MCF 10A (cell line): ENCODE data around the gene NCOA7. TPM values are rescaled to one million over a fixed set of nuclear protein-coding genes. Genes with fewer than 3 reads are reported as not detected.

Experiments
- BruUV-seq: library from RNA; stranded (reverse); fragments of 400-500 nt; replicated peaks from 2 replicates; lab custom pipeline; 2021; lab: Mats Ljungman, UMichigan
- CTCF ChIA-PET: fragments of 300-600 bp; sonication (Branson Sonifier 250); formaldehyde crosslinking; extraction: SDS; loops from one replicate; lab custom pipeline; 2021; ENCODE audit warnings: antibody characterized with exemption, inconsistent platforms; lab: Yijun Ruan, JAX
- POLR2A ChIA-PET: fragments of 300-600, 350-650 bp; sonication (Branson Sonifier 250); formaldehyde crosslinking; extraction: SDS; loops from one replicate; lab custom pipeline; 2020; ENCODE audit warnings: antibody characterized with exemption, inconsistent platforms; lab: Yijun Ruan, JAX
- DNase-seq: peaks from one replicate; pipeline ENCODE4 v3.0.0-alpha.2; 2018; ENCODE audit not compliant: unreplicated experiment
- H3K27ac Mint-ChIP-seq: one replicate; pipeline ENCODE4 v1.8.0; 2022; ENCODE audit warnings: mild to moderate bottlenecking, low read depth, mixed read lengths; ENCODE audit not compliant: unreplicated experiment
- H3K27me3 Mint-ChIP-seq: one replicate; pipeline ENCODE4 v1.8.0; 2022; ENCODE audit warnings: mixed read lengths; ENCODE audit not compliant: insufficient read depth, unreplicated experiment
- H3K36me3 Mint-ChIP-seq: one replicate; pipeline ENCODE4 v1.8.0; 2022; ENCODE audit warnings: mild to moderate bottlenecking, moderate library complexity, mixed read lengths; ENCODE audit not compliant: insufficient read depth, unreplicated experiment
- H3K4me1 Mint-ChIP-seq: one replicate; pipeline ENCODE4 v1.8.0; 2022; ENCODE audit warnings: mixed read lengths; ENCODE audit not compliant: insufficient read depth, unreplicated experiment
- H3K4me3 Mint-ChIP-seq: one replicate; pipeline ENCODE4 v1.8.0; 2022; ENCODE audit warnings: mild to moderate bottlenecking, moderate library complexity, mixed read lengths; ENCODE audit not compliant: unreplicated experiment
- H3K9me3 Mint-ChIP-seq: one replicate; pipeline ENCODE4 v1.8.0; 2022; ENCODE audit warnings: mixed read lengths; ENCODE audit not compliant: unreplicated experiment
- CTCF ChIP-seq: fragments of 200-600 bp; IDR thresholded peaks from one replicate; pipeline ENCODE4 v1.8.0; 2022; ENCODE audit warnings: antibody characterized with exemption, mild to moderate bottlenecking; ENCODE audit not compliant: unreplicated experiment
- intact Hi-C: fragments of 100-400 bp; cut with micrococcal nuclease; formaldehyde crosslinking; loops from 2 replicates; pipeline ENCODE4 v1.14.1; 2022
- total RNA-seq: library from RNA; stranded (reverse); gene quantifications from 2 replicates; pipeline ENCODE4 v1.2.3, GENCODE V29; 2022

The NCOA7 gene
- total RNA-seq, 1 experiment from 2014 or later, result 52.3 TPM

- H3K27ac Mint-ChIP-seq, result peak overlapping the region; percentile 91
- POLR2A ChIA-PET, result interaction anchor here (0.5 to 11.4 kb wide), 11 partner anchors 8 to 642 kb away, joined by 3 to 305 read pairs (median 5); partner anchors contain the start of genes HINT3, NCOA7 and TRMT11
Measured at GRCh38 chr6:125940247-125941041, 149.7 kb downstream of the NCOA7 start.

GRCh38 chr6:125942672-125943527, 152.1 kb downstream of the NCOA7 start:
- Mint-ChIP-seq H3K27me3 (no peaks in the 10 kb centered on the region), H3K9me3 (no peaks in the 10 kb centered on the region), H3K4me3 (no peak overlapping the region), H3K4me1 (peaks cover 66% of the 10 kb centered on the region), H3K27ac (peak overlapping the region; percentile 91), H3K36me3 (no peaks in the 10 kb centered on the region)
- CTCF ChIA-PET, result interaction anchor here (0.6 to 2.3 kb wide), 11 partner anchors 9 to 85 kb away, joined by 3 to 23 read pairs (median 3); partner anchors contain the start of gene HINT3
- no TSS peak for BruUV-seq
- DNase-seq, result peak; percentile 77
- TF ChIP-seq CTCF, result no peak
- POLR2A ChIA-PET, result interaction anchor here (0.5 to 11.4 kb wide), 13 partner anchors 10 to 1337 kb away, joined by 3 to 305 read pairs (median 7); partner anchors contain the start of genes HINT3, NCOA7 and TRMT11
- intact Hi-C loops, result no loop called here

More at GRCh38 chr6:125940247-125941041, 149.7 kb downstream of the NCOA7 start:
- Mint-ChIP-seq H3K36me3 (peaks cover 5% of the 10 kb centered on the region), H3K4me3 (peak overlapping the region; percentile 57), H3K9me3 (no peaks in the 10 kb centered on the region), H3K4me1 (peaks cover 48% of the 10 kb centered on the region), H3K27me3 (no peaks in the 10 kb centered on the region)
- intact Hi-C loops, result no loop called here
- no peak for TF ChIP-seq CTCF
- CTCF ChIA-PET, result interaction anchor here (0.6 to 2.9 kb wide), 9 partner anchors 11 to 152 kb away, joined by 3 to 10 read pairs (median 5); partner anchors contain the start of genes HINT3 and NCOA7
- peak; percentile 75 for DNase-seq
- BruUV-seq, result no TSS peak

- POLR2A ChIA-PET, result interaction anchor here (0.5 to 11.4 kb wide), 14 partner anchors 9 to 1336 kb away, joined by 3 to 305 read pairs (median 6); partner anchors contain the start of genes HINT3, NCOA7 and TRMT11
- intact Hi-C loops, result no loop called here
Measured at GRCh38 chr6:125943528-125944433, 153.0 kb downstream of the NCOA7 start.

More at GRCh38 chr6:125943528-125944433, 153.0 kb downstream of the NCOA7 start:
- Mint-ChIP-seq H3K36me3 (no peaks in the 10 kb centered on the region), H3K9me3 (no peaks in the 10 kb centered on the region), H3K4me1 (peaks cover 75% of the 10 kb centered on the region), H3K27me3 (no peaks in the 10 kb centered on the region), H3K4me3 (no peak overlapping the region), H3K27ac (peak overlapping the region; percentile 92)
- CTCF ChIA-PET, result interaction anchor here (0.6 to 2.3 kb wide), 11 partner anchors 9 to 86 kb away, joined by 3 to 23 read pairs (median 3); partner anchors contain the start of gene HINT3
- no peak for TF ChIP-seq CTCF
- no TSS peak for BruUV-seq
- DNase-seq, result no peak
